TTC549 (cell line): Measurements from ENCODE around the gene FOS.
"Not testable (repeated sequence)": the region's sequence is repeated elsewhere in the genome, so short reads cannot be mapped to it uniquely, and the experiment has no call there.

ENCODE experiments used
- FAIRE-seq: peaks from 2 replicates; lab custom pipeline; 2012; peaks lifted over from hg19 to GRCh38; lab: Jason Lieb, UNC

Gene FOS

GRCh38 chr14:75277008-75277814, 1.4 kb upstream of the FOS start:
- FAIRE-seq: no peak

- FAIRE-seq: no peak
Measured at GRCh38 chr14:75277815-75278421, 710 bp upstream of the FOS start.

GRCh38 chr14:75279153-75279762, 630 bp downstream of the FOS start:
- no peak for FAIRE-seq

- FAIRE-seq: no peak
Measured at GRCh38 chr14:75279763-75280290, 1.2 kb downstream of the FOS start.

GRCh38 chr14:75280291-75280830, 1.7 kb downstream of the FOS start:
- no peak for FAIRE-seq

- no peak for FAIRE-seq
Measured at GRCh38 chr14:75280831-75281653, 2.4 kb downstream of the FOS start.

- FAIRE-seq: no peak
Measured at GRCh38 chr14:75281654-75282019, 3.0 kb downstream of the FOS start.

- no peak for FAIRE-seq
Measured at GRCh38 chr14:75282170-75282554, 3.5 kb downstream of the FOS start.

GRCh38 chr14:75282555-75283161, 4.0 kb downstream of the FOS start:
- FAIRE-seq: not testable (repeated sequence)

- no peak for FAIRE-seq
Measured at GRCh38 chr14:75283162-75283832, 4.7 kb downstream of the FOS start.

GRCh38 chr14:75283833-75284563, 5.4 kb downstream of the FOS start:
- no peak for FAIRE-seq

GRCh38 chr14:75285331-75285730, 6.7 kb downstream of the FOS start:
- FAIRE-seq: no peak

GRCh38 chr14:75286313-75286712, 7.7 kb downstream of the FOS start:
- FAIRE-seq: no peak

GRCh38 chr14:75289840-75290388, 11.3 kb downstream of the FOS start:
- no peak for FAIRE-seq

GRCh38 chr14:75290851-75291250, 12.2 kb downstream of the FOS start:
- no peak for FAIRE-seq

- no peak for FAIRE-seq
Measured at GRCh38 chr14:75291331-75291730, 12.7 kb downstream of the FOS start.

GRCh38 chr14:75292101-75292563, 13.5 kb downstream of the FOS start:
- FAIRE-seq: no peak

GRCh38 chr14:75292886-75293285, 14.3 kb downstream of the FOS start:
- no peak for FAIRE-seq

GRCh38 chr14:75293920-75294648, 15.5 kb downstream of the FOS start:
- FAIRE-seq: no peak
